ENCODE data around the gene CDS1. TPM values are rescaled to one million over a fixed set of nuclear protein-coding genes. Genes with fewer than 3 reads are reported as not detected.
"Not testable (repeated sequence)": the region's sequence is repeated elsewhere in the genome, so short reads cannot be mapped to it uniquely, and the experiment has no call there.

CDS1 gene
- total RNA-seq, 1 donor from 2014 or later = 9.9 TPM

GRCh38 chr4:84677093-84677492 lies 94.2 kb downstream of the CDS1 start:
- DNase-seq = no peak

DNA sequence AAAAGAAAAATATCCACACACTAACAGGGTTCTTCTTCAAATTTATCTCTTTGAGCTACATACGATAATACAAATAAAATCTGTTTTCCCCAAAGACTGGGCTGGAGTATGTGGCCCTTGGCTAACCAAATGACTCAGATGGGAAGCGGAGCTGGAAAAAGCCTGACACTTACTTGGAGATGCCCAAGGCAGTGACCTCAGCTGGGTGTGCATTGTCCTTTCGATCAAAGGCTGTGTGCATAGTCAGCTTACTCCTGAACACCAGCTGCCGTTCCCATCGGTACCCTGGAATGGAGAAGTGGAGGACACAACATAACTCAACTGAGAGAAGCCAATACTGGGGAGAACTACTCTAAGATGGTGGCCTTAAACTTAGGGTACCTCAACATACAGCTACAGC lies 95.1 kb downstream of the CDS1 start:
- no peak for DNase-seq

DNA sequence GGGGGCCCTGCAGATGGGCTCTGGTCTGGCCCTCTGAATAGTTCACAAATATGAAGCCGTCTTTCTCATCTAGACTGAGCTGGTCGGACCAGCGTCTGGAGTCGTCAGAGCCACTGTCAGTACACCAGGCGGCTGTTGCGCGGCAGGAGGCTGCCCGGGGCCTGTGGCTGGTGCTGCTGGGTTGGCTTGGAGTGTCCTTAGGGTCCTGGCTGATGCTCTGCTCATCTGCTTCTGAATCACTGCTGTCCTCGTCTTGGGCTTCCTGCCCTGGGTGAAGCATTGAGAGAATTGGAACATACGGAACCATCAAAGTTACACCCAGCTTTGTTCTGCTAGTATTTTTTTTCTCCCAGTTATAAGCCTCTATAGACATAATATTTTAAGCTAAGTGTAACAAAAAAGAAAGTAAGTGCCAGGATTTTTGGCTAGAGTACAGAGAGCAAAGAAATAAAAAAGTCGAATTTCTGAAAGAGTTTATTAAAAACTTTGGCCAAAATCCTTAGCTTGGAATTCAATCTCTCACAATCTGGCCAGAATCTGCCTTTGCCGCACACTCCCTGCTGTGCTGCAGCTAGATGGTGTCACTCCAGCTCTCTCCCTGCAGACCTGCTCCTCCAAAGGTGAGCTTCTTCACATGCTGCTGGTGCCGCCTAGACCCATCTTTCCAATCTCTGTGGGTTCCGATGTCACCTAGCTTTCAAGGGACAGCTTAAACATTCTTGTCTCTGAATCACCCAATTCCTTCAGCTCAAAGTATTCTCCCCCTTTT lies 96.2 kb downstream of the CDS1 start:
- DNase-seq = no peak

- no peak for DNase-seq
Observed at GRCh38 chr4:84680956-84681355, 98.0 kb downstream of the CDS1 start.

- DNase-seq = peak; percentile 6
Observed at GRCh38 chr4:84681486-84682274, 98.8 kb downstream of the CDS1 start.

DNA sequence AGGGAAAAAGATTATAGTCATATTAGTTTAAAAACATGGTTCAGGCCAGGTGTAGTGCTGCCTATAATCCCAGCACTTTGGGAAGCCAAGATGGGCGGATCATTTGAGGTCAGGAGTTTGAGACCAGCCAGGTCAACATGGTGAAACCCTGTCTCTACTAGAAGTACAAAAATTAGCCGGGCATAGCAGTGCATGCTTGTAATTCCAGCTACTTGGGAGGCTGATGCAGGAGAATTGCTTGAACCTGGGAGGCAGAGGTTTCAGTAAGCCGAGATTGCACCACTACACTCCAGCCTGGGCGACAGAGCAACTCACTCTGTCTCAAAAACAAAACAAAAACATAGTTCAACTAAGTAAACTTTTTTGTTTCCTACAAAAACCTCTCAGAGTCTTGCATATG lies 99.7 kb downstream of the CDS1 start:
- DNase-seq = not testable (repeated sequence)

DNA sequence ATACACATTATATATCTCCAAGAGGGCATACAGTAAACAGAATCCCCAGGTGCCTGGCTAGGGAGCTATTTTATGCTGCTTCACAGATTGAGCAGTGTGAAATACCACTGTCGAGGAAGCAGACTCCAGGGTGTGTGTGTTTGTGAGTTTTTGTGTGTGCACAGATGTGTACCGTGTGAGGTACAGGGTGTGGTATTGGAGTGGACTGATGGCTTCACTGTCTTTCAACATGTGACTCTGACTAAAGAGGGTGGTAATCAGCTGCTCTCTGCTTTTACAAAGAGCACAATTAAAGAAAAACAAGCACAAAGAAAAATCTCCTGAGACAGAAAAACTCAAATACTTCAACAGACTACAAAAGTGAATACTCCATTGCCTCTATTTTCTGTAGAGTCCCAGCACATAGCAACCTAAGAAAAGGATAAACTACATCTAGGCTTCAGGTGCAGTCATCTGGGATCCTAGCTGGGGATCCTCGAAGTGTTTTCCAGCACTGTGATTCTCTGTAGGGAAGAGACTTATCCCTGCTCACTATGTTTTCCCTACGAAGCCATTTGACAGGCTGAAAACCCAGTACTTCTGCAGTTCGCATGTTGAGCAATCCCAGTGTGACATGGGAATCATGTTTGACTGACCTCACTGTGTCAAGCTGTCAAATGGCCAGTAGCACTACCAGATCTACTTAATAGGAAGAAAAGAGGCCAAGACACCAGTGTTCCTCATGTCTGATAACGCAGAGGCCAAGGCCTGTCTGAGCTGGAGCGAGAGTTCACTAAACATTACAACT lies 100.3 kb downstream of the CDS1 start:
- DNase-seq = no peak

GRCh38 chr4:84684361-84684760 lies 101.4 kb downstream of the CDS1 start:
- no peak for DNase-seq

DNA sequence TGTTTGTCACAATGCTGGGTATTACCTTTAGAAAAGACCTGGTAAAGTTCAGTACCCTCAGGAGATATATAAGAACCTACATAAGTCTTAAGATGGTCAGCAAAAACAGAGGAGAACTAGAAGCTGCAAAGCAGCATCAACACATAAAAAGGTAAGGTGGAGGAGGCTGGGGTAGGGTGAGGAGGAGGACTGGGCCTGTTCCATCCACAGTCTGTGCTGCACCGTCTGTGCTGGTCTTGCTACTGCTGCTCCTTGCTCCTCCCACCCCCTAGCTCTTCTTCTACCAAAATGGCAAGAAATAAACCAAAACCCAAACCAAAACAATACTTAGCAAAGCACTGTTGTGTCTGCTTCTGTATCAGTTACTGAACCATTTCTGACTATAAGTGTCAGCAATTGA lies 102.2 kb downstream of the CDS1 start:
- DNase-seq = no peak

GRCh38 chr4:84688605-84689004 lies 105.7 kb downstream of the CDS1 start:
- DNase-seq = no peak

- no peak for DNase-seq
Observed at GRCh38 chr4:84689197-84689596, 106.3 kb downstream of the CDS1 start.

DNA sequence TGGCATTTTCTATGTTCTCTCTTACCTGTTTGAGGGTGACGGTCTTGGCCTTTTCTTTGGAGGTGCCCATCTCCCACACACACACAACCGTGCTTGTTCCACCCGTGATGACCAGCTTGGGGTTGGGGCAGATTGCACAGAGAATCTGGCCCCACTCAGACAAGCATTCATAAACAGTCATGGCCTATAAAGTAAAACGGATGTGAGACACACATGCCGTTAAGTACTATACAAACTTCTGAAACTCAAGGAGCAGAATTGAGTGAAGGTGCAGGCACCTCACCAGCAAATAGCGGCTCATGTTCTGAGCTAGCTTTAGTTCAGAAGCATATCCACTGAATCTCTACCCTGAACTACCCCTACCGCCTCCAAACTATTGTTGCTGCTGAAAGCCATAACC lies 107.6 kb downstream of the CDS1 start:
- DNase-seq = no peak

- no peak for DNase-seq
Observed at GRCh38 chr4:84691170-84691691, 108.3 kb downstream of the CDS1 start.

DNA sequence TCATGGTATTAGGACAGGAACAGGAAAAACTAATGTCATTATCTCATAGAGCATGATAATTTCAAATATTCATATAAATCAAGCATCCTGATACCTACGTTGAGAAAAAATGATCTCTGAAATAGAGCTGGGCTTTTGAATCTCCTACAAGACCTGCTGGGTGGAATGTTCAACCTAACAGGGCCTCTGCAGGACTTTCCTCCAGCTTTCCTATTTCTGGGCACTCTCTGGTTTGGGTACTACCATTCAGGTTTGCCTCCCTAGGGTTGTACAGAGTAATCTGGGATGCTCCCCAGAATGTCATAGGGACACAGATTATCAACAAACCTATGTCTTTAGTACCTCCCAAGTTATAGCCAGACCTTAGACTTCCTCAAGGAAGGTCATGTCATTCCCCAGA lies 108.9 kb downstream of the CDS1 start:
- no peak for DNase-seq

DNA sequence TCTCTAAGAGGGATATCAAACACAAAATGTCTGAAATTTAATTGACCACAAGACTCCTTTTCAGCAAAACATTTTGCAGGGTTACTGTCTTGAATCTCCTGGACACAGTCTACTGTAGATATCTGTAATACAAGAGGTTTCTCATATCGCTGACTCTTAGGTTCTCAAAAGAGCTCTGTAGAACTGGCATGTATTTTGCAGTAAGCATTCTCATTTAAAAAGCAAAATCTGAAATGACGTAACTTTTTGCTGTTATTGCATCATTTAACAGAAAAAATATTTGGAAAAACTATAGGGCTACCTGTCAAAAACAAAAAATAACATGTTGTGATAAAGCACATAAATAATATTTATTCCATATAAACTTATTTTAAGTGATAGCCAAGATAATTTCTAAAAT lies 114.2 kb downstream of the CDS1 start:
- DNase-seq = no peak

- DNase-seq = no peak
Observed at GRCh38 chr4:84697615-84698201, 114.8 kb downstream of the CDS1 start.

GRCh38 chr4:84699001-84699671 lies 116.2 kb downstream of the CDS1 start:
- DNase-seq = no peak
